Limb (tissue), 2 donors: ENCODE results near the gene CRACDL.

Experiments
- DNase-seq, 2 donors: peaks; one replicate each; pipeline ENCODE4 v3.0.0-alpha.2; 2016; ENCODE audit errors: extremely low spot score in 2 of 2

Gene CRACDL

DNA sequence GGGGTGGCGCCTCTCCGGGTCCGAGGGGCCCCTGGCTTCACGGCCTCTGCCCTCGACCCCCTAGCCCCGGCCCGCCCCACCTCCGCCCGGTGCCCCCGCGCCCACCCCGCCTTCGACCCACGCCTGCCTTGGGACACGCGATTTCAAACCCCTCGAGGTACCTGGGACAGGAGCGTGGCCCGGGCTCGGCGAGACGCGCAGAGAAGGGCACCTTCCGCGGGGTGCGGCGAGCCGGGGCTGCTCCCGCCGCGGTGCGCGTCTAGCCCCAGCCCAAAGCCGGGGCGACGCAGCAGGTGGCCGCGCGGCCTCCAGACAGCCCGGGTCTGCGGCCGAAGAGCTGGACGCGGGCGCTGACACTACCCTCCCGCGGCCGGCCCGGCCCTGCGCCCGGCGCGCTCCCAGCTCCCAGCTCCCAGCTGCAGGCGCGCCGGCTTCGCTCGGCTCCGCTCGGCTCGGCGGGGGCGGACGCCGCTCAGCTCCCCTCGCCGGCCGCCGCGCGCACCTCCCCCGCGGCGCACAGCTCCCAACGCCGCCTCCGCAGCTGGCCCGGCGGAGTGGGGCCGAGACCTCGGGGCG lies at the start of gene CRACDL:
TSS of gene CRACDL (minus strand) at position 449 of the 576 bp plus-strand sequence. CDS start 89,425 bp downstream, outside the sequence.
- DNase-seq = peak in 1 of 2 donors; percentile 56

DNA sequence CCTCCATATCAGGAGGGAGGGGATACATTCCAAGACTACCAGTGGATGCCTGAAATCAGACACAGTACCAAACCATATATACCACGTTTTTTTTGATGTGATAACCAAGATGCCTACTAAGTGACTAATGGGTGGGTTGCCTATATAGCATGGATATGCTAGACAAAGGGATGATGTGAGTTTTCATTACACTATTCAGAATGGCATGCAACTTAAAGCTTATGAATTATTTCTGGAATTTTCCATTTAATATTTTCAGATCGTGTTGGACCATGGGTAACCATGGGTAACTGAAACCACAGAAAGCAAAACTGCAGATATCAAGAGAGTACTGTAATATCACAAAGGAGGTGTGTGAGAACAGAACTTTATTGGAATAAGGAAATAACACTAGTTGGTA lies 39.6 kb upstream of the CRACDL start:
- no peak for DNase-seq

DNA sequence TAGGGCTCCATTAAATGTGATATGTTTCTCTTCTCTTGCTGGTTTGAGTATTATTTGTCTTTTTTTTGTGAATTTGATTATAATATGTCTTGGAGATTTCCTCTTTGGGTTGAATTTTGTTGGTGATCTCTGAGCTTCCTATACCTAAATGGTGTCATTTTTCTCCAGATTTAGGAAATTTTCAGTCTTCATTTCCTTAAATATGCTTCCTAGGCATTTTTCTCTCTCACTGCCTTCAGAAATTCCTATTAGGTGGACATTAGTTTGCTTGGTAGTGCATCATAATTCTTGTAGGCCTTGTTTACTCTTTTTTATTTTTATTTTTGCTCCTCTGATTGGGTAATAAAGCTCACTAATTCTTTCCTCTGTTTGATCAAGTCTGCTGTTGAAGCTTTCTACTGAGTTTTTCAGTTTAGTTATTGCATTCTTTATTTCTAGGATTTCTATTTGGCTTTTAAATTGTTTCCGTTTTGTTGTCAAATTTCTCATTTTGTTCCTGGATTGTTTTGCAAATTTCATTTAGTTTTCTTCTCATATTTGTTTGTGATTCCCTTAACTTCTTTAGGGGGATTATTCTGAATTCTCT lies 36.6 kb upstream of the CRACDL start:
- DNase-seq = no peak

DNA sequence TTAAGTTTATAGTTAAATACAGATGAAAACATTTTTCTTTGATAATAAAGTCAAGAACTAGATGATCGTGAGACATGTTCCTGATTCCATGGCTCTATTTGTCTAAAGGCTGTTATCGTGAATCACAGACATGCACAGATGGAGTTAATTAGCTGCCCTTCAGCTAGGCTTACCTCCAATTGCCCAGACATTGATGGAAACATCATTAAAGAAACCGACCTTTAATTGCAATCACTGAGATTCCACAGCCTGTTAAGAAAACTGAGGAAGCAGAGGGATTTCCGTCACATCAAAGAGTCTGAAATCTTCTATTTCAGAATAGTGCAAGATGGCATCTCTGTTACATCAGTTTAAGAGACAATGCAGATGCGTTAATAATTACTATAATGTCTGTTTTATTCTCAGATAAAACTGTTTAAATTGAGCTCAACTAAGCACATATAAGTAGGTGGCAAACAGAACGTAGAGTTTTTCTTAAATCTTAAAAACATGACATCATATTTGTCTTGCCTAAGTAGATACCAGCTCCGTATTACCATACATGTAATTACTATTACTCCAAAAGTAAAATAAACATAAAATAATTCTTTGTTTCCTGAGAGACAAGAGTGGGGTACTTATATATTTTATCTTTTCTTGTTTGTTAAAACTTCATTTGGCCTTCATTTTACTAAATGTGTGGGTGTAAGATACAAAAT lies 23.9 kb upstream of the CRACDL start:
- DNase-seq = no peak

GRCh38 chr2:98952966-98953365 lies 16.9 kb upstream of the CRACDL start:
- DNase-seq = no peak

- DNase-seq = no peak
Measured at GRCh38 chr2:98948956-98949739, 13.1 kb upstream of the CRACDL start.

DNA sequence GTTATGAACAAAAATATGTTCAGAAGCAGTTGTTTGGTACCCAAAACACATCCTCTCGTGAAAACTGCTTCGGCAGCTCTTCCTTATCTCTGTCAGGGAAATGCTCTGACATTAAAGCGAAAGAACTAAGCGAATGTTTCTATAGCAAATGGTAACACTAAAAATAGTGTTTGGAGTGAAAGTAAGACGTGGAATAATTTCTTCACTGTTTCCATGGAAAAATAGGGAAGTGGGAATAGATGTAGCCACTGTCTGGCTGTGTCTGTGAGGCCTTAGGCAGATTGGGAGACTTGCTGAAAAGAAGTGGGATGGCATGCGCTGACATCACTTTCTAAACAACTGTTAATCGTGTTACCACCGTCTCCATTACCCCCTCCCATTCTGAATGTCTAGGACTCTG lies 11.5 kb upstream of the CRACDL start:
- peak in 1 of 2 donors; percentile 6 for DNase-seq

GRCh38 chr2:98946855-98947254 lies 10.8 kb upstream of the CRACDL start:
- no peak for DNase-seq

- DNase-seq = no peak
Measured at GRCh38 chr2:98944775-98945174, 8.8 kb upstream of the CRACDL start.

- DNase-seq = no peak
Measured at GRCh38 chr2:98940102-98940501, 4.1 kb upstream of the CRACDL start.

- DNase-seq = no peak
Measured at GRCh38 chr2:98937906-98938305, 1.9 kb upstream of the CRACDL start.

- DNase-seq = peak in 1 of 2 donors; percentile 51
Measured at GRCh38 chr2:98936353-98937351, 627 bp upstream of the CRACDL start.

DNA sequence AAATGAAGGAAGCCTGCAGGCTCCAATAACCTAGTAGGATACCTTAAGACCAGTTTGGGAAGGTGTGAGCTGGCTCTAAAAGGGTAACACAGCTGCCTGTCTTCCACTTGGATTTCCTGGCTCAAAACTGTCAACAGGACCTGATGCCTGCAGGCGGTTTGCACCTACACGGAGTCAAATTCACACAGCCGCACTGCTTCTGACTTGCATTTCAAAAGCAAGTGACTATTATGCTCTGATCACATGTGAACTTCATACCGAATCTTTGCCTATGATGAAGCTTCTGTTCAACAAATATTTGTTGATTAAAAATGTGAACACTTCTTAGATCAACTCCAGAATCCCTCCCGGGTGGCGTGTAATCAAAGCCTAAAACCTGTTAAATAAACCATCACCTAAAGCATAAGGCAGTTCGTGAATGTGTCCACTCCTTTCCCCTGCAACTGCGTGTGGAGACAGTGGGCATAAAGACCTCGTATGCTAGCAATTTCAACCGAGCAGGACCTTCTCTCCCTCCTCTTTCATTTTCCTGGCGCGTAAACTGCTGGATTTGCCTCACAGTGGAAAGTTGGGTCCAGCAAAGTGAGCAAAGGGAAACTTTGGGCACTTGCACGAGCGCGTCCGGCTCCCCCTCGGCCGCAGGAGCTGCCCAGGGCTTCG lies 784 bp downstream of the CRACDL start:
- DNase-seq = no peak

GRCh38 chr2:98932778-98933343 lies 3.2 kb downstream of the CRACDL start:
- no peak for DNase-seq

DNA sequence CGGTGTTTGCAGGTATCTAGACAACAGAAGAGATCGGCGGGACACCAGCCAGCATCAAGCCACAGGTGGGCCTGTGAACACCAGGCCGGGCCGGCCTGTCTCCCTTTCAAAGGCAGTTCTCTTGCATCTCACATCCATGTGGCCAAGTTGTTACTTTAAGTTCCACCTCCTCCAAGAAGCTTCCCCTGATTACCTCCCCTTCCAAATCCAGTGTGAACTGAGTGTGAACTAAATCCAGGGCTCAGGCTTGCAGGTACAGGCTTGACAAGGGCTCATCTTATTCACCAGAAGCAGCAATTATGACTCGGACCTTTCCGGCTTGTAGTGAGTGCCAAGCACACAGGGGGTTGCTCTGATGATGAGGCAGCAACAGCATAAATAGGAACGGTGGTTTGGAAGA lies 3.9 kb downstream of the CRACDL start:
- DNase-seq = no peak

- no peak for DNase-seq
Measured at GRCh38 chr2:98931596-98931995, 4.4 kb downstream of the CRACDL start.

DNA sequence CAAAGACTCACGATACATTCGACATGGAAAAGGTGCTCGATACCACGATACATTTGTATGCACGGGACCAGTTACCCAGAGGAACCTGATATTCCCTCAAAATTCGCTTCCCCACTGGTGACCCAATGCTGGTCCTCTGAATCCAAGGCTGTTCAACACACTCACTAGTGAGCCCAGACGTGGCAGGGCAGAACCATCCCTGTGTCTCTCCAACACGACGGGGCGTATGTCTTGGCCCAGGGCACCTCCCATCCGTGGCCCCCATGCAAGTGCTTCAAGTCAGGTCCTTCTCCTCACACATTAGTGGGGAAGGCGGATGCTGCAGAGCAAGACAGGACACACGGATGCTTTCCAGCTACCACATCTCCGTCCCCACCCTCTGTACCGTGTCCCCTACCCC lies 6.1 kb downstream of the CRACDL start:
- no peak for DNase-seq

DNA sequence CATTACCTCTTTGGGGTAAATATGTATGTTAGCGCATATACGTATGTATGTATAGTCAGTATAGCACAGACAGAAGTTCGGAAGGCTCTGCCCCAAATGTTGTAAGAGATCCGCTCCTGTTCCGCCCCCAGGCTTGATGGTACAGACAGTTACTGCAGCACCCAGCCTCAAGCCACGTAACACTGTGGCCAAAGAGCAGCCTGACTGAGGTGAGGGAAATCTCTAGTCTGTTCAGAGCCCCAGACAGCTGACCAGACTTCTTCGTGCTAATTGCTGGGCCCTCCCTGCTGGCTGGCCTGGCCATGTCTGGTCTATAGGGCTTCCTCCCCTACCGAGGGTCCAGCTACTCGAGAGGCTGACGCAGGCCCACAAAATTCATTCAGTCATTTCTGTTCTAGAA lies 7.8 kb downstream of the CRACDL start:
- DNase-seq = no peak

DNA sequence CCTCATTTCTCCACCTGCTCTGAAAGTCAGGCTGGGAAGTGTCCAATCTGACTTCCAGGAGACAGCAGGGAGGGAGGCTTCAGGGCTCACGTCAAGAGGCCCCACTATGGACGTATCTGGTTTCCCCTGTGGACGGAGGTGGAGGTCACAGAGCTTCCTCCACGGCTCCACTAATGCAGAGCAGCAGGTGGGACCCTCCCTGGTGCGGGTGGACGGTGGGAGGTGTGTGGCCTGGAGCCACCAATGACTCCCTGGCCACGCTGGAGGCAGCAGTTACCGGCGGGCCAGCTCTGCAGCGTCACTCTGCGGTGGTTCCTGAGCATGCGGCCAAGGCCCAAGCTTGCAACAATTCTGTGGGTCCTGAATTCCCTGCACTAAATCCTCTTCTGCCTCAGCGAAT lies 9.0 kb downstream of the CRACDL start:
- DNase-seq = no peak

DNA sequence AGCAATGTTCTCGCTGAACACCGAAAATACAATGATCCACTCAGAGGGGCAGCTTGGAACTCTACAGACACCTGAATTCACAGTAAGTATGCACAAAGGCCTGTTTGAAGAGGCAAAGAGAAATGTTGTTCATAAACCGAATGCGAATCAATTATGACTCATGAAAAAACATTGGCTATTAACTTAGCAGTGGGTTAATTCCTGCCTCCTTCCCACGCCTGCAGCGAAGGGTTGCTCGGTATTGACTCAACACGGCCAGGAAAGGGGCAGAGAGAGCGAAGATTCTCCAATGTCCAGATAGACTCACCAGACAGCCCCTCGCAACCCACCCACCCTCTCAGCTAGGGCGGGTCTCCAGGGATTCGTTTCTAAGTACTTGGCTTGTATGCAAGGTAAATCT lies 9.4 kb downstream of the CRACDL start:
- no peak for DNase-seq
